ENCODE data around the gene TMEM123. TPM values are rescaled to one million over a fixed set of nuclear protein-coding genes. Genes with fewer than 3 reads are reported as not detected.

Gene TMEM123
- total and polyA plus RNA-seq, 2 donors (not counting 3 experiments of a cell fraction or from before 2014, with no cell fraction given): 201 to 257 TPM

DNA sequence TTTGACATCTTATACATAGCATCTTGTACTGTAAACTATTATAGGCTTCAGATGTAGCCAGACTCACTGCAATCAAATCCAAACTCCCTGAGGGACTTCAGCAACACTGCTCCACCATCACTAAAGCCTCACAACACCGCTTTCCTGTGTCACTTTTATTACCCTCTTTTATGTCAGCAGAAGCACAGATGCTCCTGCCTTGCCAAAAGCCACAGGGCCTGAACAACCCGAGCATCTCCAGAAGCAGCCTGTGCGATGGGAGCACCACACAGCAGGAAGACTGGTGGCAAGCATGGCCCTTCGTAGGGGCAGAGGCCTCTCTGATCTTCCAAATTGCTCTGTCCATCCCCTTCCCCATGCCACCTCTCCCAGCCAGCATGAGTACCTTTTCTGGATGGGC is 22.9 kb downstream of the TMEM123 start:
- BruUV-seq (replicated peaks): no TSS peak

GRCh38 chr11:102429226-102429625 is 23.3 kb downstream of the TMEM123 start:
- H3K79me2 ChIP-seq (ENCODE audit: control insufficient read depth, insufficient read depth, low read length): peaks cover 71% of the 10 kb centered on the region
- H3K4me1 ChIP-seq (ENCODE audit: control insufficient read depth, extremely low read depth, insufficient read depth, low read length): no peaks in the 10 kb centered on the region
- no peak overlapping the region for H3K4me2 ChIP-seq (ENCODE audit: insufficient read depth, low read length)
- H3K9me1 ChIP-seq (replicated peaks; ENCODE audit: control insufficient read depth, extremely low read depth, insufficient read depth, low read length): no peaks in the 10 kb centered on the region
- H3K4me3 ChIP-seq (replicated peaks in 1 of 3; ENCODE audit: insufficient read depth in 1 of 3, low read depth in 1 of 3, low read length in 3 of 3): no peak overlapping the region
- no TSS peak for BruUV-seq (replicated peaks)
- ChIA-PET POLR2A (no interaction called here), CTCF (no interaction called here)
- FAIRE-seq (no peak), DNase-seq (ENCODE audit: low read depth, low spot score) (no peak)
- no peaks in the 10 kb centered on the region for H3K9me3 ChIP-seq (replicated peaks; ENCODE audit: control insufficient read depth, insufficient read depth, low read length)
- no peaks in the 10 kb centered on the region for H3K27me3 ChIP-seq (ENCODE audit: control insufficient read depth in 2 of 2, insufficient read depth in 2 of 2, low read length in 2 of 2)
- intact Hi-C loops (cut with micrococcal nuclease) (no loop called here), dilution Hi-C loops (cut with MboI; ENCODE audit: extremely low pct_ligation_motif_present, low sequenced_read_pairs) (no loop called here)
- H3K27ac ChIP-seq (ENCODE audit: insufficient read depth, low read depth, low read length): no peak overlapping the region
- no peak overlapping the region for H2AFZ ChIP-seq (ENCODE audit: low read depth, low read length)
- H4K20me1 ChIP-seq (replicated peaks; ENCODE audit: control insufficient read depth, extremely low read depth, insufficient read depth, low read length): no peaks in the 10 kb centered on the region
- H3K9ac ChIP-seq (replicated peaks; ENCODE audit: extremely low read depth, insufficient read depth, low read length): no peak overlapping the region
- TF ChIP-seq, protein P1, sequence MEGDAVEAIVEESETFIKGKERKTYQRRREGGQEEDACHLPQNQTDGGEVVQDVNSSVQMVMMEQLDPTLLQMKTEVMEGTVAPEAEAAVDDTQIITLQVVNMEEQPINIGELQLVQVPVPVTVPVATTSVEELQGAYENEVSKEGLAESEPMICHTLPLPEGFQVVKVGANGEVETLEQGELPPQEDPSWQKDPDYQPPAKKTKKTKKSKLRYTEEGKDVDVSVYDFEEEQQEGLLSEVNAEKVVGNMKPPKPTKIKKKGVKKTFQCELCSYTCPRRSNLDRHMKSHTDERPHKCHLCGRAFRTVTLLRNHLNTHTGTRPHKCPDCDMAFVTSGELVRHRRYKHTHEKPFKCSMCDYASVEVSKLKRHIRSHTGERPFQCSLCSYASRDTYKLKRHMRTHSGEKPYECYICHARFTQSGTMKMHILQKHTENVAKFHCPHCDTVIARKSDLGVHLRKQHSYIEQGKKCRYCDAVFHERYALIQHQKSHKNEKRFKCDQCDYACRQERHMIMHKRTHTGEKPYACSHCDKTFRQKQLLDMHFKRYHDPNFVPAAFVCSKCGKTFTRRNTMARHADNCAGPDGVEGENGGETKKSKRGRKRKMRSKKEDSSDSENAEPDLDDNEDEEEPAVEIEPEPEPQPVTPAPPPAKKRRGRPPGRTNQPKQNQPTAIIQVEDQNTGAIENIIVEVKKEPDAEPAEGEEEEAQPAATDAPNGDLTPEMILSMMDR (IDR thresholded peaks at IDR 0.05; ENCODE audit: extremely low read depth in 1 of 2, insufficient read depth in 1 of 2, low read depth in 1 of 2, low read length in 2 of 2): no peak
- TF ChIP-seq EZH2 (IDR thresholded peaks at IDR 0.05; ENCODE audit: borderline replicate concordance, low read depth, low read length, severe bottlenecking) (no peak), POLR2AphosphoS5 (IDR thresholded peaks at IDR 0.05; ENCODE audit: insufficient read depth, low read depth, low read length) (no peak), MYC (IDR thresholded peaks at IDR 0.05; ENCODE audit: low read depth, low read length) (no peak), GATA2 (IDR thresholded peaks at IDR 0.05; ENCODE audit: insufficient read depth, insufficient read length, low read depth, low read length) (no peak), FOS (IDR thresholded peaks at IDR 0.05; ENCODE audit: borderline replicate concordance, insufficient read depth, low read length) (no peak), JUN (IDR thresholded peaks at IDR 0.05; ENCODE audit: borderline replicate concordance, insufficient read depth, insufficient read length, low read depth) (no peak), MAX (IDR thresholded peaks at IDR 0.05; ENCODE audit: insufficient read depth, insufficient read length) (no peak), POLR2A (IDR thresholded peaks at IDR 0.05; ENCODE audit: low read depth, low read length) (no peak)
- no peaks in the 10 kb centered on the region for H3K36me3 ChIP-seq (ENCODE audit: control insufficient read depth in 2 of 2, extremely low read depth in 1 of 2, insufficient read depth in 2 of 2, low read length in 2 of 2)

More for the DNA sequence above, 22.9 kb downstream of the TMEM123 start:
- H3K4me1 ChIP-seq (ENCODE audit: control insufficient read depth, extremely low read depth, insufficient read depth, low read length): no peaks in the 10 kb centered on the region
- H3K9me1 ChIP-seq (replicated peaks; ENCODE audit: control insufficient read depth, extremely low read depth, insufficient read depth, low read length): no peaks in the 10 kb centered on the region
- H3K9me3 ChIP-seq (replicated peaks; ENCODE audit: control insufficient read depth, insufficient read depth, low read length): no peaks in the 10 kb centered on the region
- ChIA-PET POLR2A (no interaction called here), CTCF (interaction anchor here (1.3 kb wide), 1 partner anchor 50 kb away, joined by 3 read pairs; no protein-coding TSS in a partner anchor)
- no peak overlapping the region for H3K27ac ChIP-seq (ENCODE audit: insufficient read depth, low read depth, low read length)
- DNase-seq (ENCODE audit: low read depth, low spot score) (no peak), FAIRE-seq (no peak)
- dilution Hi-C loops (cut with MboI; ENCODE audit: extremely low pct_ligation_motif_present, low sequenced_read_pairs): no loop called here
- H3K36me3 ChIP-seq (ENCODE audit: control insufficient read depth in 2 of 2, extremely low read depth in 1 of 2, insufficient read depth in 2 of 2, low read length in 2 of 2): no peaks in the 10 kb centered on the region
- H3K4me2 ChIP-seq (ENCODE audit: insufficient read depth, low read length): no peak overlapping the region
- no peaks in the 10 kb centered on the region for H3K27me3 ChIP-seq (ENCODE audit: control insufficient read depth in 2 of 2, insufficient read depth in 2 of 2, low read length in 2 of 2)
- no peak overlapping the region for H3K4me3 ChIP-seq (replicated peaks in 1 of 3; ENCODE audit: insufficient read depth in 1 of 3, low read depth in 1 of 3, low read length in 3 of 3)
- peaks cover 2% of the 10 kb centered on the region for H4K20me1 ChIP-seq (replicated peaks; ENCODE audit: control insufficient read depth, extremely low read depth, insufficient read depth, low read length)
- intact Hi-C loops (cut with micrococcal nuclease): no loop called here
- TF ChIP-seq, protein P1 (IDR thresholded peaks at IDR 0.05; ENCODE audit: extremely low read depth in 1 of 2, insufficient read depth in 1 of 2, low read depth in 1 of 2, low read length in 2 of 2): no peak
- H3K9ac ChIP-seq (replicated peaks; ENCODE audit: extremely low read depth, insufficient read depth, low read length): no peak overlapping the region
- H2AFZ ChIP-seq (ENCODE audit: low read depth, low read length): no peak overlapping the region
- H3K79me2 ChIP-seq (ENCODE audit: control insufficient read depth, insufficient read depth, low read length): peaks cover 70% of the 10 kb centered on the region
